ENCODE measurements around the gene RAMP3. TPM values are rescaled to one million over a fixed set of nuclear protein-coding genes. Genes with fewer than 3 reads are reported as not detected.

Gene RAMP3
- total and polyA plus RNA-seq, 7 donors: 2.5 to 57.8 (median 26.0) TPM

DNA sequence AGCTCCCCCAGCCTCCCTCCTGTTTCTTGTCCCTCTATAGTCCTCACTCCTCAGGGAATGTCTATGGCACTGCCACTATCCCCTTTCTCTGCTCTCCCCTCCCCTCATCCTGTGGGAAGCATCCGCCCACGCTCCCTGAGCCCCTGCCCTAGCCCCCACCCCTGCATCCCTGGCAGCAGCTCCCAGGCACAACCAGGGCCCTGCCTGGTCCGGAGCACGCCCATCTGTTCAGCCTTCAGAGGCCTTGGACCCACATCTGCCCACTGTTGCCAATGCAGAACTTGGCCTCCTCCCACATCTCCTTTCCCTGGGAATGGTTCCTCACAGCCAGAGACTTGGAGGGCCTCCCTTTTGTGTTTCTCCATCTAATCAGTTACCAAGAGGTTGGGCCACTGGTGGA, 25.7 kb upstream of the RAMP3 start:
- 77 to 79% methylated on average over 4 of the region's 4 CpGs for WGBS, 2 donors
- no peaks in the 10 kb centered on the region for H3K9me3 ChIP-seq
- no peak for DNase-seq
- no peak overlapping the region for H3K4me3 ChIP-seq
- intact Hi-C loops (cut with DNase I): no loop called here
- H3K36me3 ChIP-seq: no peaks in the 10 kb centered on the region
- no peaks in the 10 kb centered on the region for H3K27me3 ChIP-seq
- no peak for TF ChIP-seq POLR2A (IDR thresholded peaks at IDR 0.05)
- TF ChIP-seq, protein P1, sequence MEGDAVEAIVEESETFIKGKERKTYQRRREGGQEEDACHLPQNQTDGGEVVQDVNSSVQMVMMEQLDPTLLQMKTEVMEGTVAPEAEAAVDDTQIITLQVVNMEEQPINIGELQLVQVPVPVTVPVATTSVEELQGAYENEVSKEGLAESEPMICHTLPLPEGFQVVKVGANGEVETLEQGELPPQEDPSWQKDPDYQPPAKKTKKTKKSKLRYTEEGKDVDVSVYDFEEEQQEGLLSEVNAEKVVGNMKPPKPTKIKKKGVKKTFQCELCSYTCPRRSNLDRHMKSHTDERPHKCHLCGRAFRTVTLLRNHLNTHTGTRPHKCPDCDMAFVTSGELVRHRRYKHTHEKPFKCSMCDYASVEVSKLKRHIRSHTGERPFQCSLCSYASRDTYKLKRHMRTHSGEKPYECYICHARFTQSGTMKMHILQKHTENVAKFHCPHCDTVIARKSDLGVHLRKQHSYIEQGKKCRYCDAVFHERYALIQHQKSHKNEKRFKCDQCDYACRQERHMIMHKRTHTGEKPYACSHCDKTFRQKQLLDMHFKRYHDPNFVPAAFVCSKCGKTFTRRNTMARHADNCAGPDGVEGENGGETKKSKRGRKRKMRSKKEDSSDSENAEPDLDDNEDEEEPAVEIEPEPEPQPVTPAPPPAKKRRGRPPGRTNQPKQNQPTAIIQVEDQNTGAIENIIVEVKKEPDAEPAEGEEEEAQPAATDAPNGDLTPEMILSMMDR (IDR thresholded peaks at IDR 0.05): no peak
- TF ChIP-seq EP300 (IDR thresholded peaks at IDR 0.05): no peak
- H3K4me1 ChIP-seq: no peaks in the 10 kb centered on the region
- no peak overlapping the region for H3K27ac ChIP-seq

DNA sequence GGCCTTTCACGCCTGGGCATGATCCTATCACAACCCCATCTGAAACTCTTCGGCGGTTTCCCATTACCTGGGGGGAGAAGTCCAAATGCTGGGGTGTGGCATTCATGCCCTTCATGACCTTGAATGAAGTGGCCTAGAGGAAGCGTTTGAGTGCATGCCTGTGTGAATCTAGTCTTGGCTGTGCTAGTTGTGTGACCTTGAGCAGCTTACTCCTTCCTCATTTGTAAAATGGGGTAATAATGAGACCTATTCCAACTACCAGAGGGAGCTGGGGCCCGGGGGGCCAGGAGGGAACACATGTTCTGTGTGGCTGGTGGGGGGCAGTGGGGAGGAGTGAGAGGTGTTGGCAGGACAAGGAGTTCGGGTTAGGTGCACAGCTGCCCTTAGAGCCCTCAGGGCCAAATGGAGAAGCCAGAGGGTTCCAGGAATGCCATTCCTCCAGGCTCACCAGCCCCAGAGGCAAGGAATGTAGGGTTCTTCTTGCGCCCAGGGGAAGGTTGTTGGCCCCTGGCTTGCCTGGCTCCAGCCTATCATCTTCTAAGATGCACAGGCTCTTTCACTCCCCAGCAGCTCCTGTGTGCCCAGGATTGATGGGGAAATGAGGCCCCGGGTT, 24.8 kb upstream of the RAMP3 start:
- H3K36me3 ChIP-seq: no peaks in the 10 kb centered on the region
- no peak overlapping the region for H3K4me3 ChIP-seq
- H3K9me3 ChIP-seq: no peaks in the 10 kb centered on the region
- TF ChIP-seq EP300 (IDR thresholded peaks at IDR 0.05): no peak
- no peak for TF ChIP-seq POLR2AphosphoS5 (IDR thresholded peaks at IDR 0.05)
- H3K27me3 ChIP-seq: no peaks in the 10 kb centered on the region
- 82 to 88% methylated on average over 8 of the region's 8 CpGs for WGBS, 2 donors
- DNase-seq: no peak
- H3K27ac ChIP-seq: no peak overlapping the region
- intact Hi-C loops (cut with DNase I): no loop called here
- H3K4me1 ChIP-seq: no peaks in the 10 kb centered on the region

DNA sequence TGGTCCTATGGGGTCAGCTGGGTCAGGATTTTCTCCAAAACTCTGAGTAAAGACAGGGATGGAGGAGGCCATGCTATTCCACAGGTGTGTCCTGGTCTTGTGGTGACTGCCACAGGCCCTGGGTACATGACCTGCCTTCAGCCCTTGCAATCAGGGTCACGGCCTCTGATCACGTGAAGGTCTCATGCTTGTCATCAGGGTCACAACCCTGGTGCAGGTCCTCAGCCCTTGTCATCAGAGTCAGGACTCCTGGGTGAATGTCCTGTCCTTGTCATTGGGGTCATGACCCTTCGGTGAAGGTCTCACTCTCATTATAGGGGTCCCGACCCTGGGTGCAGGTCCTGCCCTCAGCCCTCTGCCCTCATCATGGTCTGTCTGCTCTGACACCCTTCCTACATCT, 24.2 kb upstream of the RAMP3 start:
- Histone ChIP-seq H3K27me3 (no peaks in the 10 kb centered on the region), H3K4me1 (no peaks in the 10 kb centered on the region), H3K27ac (no peak overlapping the region), H3K4me3 (no peak overlapping the region), H3K36me3 (no peaks in the 10 kb centered on the region), H3K9me3 (no peaks in the 10 kb centered on the region)
- DNase-seq: no peak
- intact Hi-C loops (cut with DNase I): no loop called here
- 93 to 96% methylated on average over 4 of the region's 4 CpGs for WGBS, 2 donors
- no peak for TF ChIP-seq POLR2A (IDR thresholded peaks at IDR 0.05)
- TF ChIP-seq, protein P1 (IDR thresholded peaks at IDR 0.05): no peak
- TF ChIP-seq EP300 (IDR thresholded peaks at IDR 0.05): no peak
- no peak for TF ChIP-seq POLR2AphosphoS5 (IDR thresholded peaks at IDR 0.05)

DNA sequence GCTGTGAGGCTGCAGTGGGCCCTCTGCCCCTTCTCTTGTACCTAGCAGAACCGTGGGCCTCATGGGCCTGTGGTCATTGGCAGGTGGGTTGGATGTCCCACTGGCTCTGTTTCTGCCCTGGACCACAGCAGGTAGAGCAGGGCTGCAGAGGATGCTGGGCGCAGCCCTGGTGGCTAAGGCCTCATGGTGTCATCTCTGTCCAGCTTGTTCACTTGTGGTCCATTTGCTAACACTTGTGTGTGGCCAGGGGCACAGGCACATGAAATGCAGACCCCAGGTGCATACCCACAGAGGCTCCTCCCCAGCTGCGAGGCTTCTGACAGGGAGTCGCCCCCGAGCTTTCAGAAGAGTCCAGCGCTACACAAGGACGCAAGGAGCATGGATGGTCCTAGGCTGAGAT, 23.7 kb upstream of the RAMP3 start:
- Histone ChIP-seq H3K27me3 (no peaks in the 10 kb centered on the region), H3K27ac (no peak overlapping the region), H3K4me1 (no peaks in the 10 kb centered on the region), H3K36me3 (no peaks in the 10 kb centered on the region), H3K9me3 (no peaks in the 10 kb centered on the region), H3K4me3 (no peak overlapping the region)
- TF ChIP-seq, protein P1 (IDR thresholded peaks at IDR 0.05): no peak
- TF ChIP-seq EP300 (IDR thresholded peaks at IDR 0.05) (no peak), POLR2AphosphoS5 (IDR thresholded peaks at IDR 0.05) (no peak), POLR2A (IDR thresholded peaks at IDR 0.05) (no peak)
- WGBS, 2 donors: 92 to 94% methylated on average over 7 of the region's 7 CpGs
- no peak for DNase-seq
- intact Hi-C loops (cut with DNase I): no loop called here

DNA sequence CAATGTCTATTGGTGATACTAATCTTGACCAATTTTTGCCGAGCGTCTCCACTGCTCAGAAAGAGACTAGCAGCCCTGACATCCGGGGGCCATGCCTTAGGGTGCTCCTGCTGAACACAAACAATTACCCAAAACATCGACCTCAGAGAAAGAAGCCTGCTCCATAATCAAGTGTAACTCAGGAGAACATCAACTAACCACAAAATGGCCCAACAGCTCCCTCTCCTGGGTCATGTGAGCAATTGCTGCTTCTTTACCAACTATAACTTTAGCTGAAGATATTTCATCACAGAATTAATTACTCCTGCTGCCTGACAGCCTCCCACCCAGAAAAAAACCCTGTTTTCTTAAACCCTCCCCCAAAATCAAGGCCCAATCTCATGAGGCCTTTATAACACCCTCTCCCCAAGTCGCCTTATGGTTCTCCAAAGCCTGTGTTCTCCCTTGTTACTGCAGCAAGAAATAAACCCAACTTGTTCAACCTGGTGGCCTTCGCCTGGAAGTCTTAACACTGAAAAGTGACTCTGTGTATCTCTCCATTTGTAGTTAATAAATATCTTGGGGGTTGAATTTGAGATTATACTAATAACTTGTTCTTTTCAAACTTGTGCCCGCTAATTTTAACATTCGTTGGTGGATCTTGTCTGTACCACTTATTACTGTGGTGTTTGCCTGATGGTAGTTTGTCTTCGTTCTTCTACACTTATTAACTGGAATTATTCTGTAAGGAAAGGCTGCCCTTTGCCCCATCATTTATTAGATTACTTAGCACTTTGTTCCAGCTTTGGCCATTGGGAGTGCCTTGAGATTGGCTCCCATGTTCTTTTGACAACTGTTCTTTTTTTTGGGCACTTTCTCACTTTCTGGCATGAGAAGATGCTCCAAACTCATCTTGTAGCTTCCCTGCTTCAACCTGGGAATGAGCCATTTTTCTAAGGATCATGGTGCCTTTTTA, 21.2 kb upstream of the RAMP3 start:
- intact Hi-C loops (cut with DNase I): loop anchor here (2.0 to 5.0 kb wide), 2 partner anchors 170 to 279 kb away; no protein-coding TSS in a partner anchor
- DNase-seq: no peak

More for the DNA sequence above, 21.2 kb upstream of the RAMP3 start:
- Histone ChIP-seq H3K27ac (no peak overlapping the region), H3K27me3 (no peaks in the 10 kb centered on the region), H3K4me3 (no peak overlapping the region), H3K36me3 (no peaks in the 10 kb centered on the region), H3K4me1 (no peaks in the 10 kb centered on the region), H3K9me3 (no peaks in the 10 kb centered on the region)
- 31 to 44% methylated on average over 9 of the region's 9 CpGs for WGBS, 2 donors
- TF ChIP-seq, protein P1 (IDR thresholded peaks at IDR 0.05): peak; percentile 54 to 77 (median 73)
- TF ChIP-seq EP300 (IDR thresholded peaks at IDR 0.05): no peak
